AG09309 (cell line): ENCODE results near the gene TEX29.

ENCODE experiments used
- DNase-seq: peaks from one replicate; pipeline ENCODE4 v3.0.0-alpha.2; 2010; ENCODE audit warnings: low read depth
- H3K4me3 ChIP-seq: 2 replicates; pipeline ENCODE4 v1.5.1; 2011; ENCODE audit warnings: mild to moderate bottlenecking, low read depth, low read length, moderate library complexity; ENCODE audit not compliant: control insufficient read depth
- TF ChIP-seq, protein P1 (sequence below): IDR thresholded peaks from 2 replicates; pipeline ENCODE4 v1.5.1; 2011; ENCODE audit warnings: mild to moderate bottlenecking, low read depth, low read length, inconsistent platforms; ENCODE audit not compliant: insufficient read depth, control insufficient read depth; ENCODE audit errors: missing control alignments

TEX29 gene

DNA sequence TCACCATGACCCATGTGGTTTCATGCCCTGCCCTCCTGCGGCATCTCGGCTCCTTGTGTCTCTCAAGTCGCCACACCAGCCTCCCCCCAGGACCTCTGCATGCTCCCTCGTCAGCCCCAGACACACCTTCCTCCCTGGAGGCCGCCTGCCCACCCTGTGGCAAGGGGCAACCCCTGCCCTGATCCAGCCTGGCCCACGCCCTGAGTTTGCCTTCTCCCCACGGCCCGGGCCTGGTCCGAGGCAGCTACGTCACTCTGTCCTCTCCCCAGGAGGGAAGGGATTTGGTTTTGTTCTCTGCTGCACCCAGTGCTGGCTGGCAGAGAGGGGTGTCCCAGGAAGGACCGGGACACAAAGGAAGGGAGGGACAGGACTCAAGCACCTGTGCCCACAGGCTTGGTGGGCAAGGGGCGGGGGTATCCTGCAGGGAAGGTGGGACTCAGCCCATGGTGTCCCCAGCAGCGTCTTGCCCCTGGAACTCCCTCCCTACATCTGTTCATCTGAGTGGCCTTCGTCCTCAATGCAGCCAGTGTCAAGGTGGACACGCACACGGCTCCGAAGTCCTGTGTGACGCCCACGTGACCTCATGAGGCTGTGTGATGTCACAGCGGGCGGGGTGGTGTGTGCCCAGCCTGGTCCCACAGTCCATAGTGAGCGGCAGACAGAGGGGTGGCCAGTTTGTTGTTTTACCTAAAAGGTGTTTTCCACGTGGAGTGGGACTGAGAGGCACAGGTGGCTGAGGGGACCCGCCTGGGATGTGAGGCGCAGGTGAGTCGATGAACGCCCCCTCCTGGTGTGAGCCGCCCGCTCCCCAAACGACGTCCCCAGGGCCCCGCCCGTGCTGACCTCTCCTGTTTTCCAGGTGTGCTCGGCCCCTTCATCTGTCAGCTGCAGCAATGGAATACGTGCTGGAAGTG is at the start of gene TEX29:
Gene TEX29, plus strand, starts transcription at position 645 of the 914 bp plus-strand sequence. Its CDS starts 249 bp downstream, at position 894.
- TF ChIP-seq, protein P1, sequence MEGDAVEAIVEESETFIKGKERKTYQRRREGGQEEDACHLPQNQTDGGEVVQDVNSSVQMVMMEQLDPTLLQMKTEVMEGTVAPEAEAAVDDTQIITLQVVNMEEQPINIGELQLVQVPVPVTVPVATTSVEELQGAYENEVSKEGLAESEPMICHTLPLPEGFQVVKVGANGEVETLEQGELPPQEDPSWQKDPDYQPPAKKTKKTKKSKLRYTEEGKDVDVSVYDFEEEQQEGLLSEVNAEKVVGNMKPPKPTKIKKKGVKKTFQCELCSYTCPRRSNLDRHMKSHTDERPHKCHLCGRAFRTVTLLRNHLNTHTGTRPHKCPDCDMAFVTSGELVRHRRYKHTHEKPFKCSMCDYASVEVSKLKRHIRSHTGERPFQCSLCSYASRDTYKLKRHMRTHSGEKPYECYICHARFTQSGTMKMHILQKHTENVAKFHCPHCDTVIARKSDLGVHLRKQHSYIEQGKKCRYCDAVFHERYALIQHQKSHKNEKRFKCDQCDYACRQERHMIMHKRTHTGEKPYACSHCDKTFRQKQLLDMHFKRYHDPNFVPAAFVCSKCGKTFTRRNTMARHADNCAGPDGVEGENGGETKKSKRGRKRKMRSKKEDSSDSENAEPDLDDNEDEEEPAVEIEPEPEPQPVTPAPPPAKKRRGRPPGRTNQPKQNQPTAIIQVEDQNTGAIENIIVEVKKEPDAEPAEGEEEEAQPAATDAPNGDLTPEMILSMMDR: no peak
- no peak for DNase-seq
- H3K4me3 ChIP-seq: no peak within 1 kb of the TSS

DNA sequence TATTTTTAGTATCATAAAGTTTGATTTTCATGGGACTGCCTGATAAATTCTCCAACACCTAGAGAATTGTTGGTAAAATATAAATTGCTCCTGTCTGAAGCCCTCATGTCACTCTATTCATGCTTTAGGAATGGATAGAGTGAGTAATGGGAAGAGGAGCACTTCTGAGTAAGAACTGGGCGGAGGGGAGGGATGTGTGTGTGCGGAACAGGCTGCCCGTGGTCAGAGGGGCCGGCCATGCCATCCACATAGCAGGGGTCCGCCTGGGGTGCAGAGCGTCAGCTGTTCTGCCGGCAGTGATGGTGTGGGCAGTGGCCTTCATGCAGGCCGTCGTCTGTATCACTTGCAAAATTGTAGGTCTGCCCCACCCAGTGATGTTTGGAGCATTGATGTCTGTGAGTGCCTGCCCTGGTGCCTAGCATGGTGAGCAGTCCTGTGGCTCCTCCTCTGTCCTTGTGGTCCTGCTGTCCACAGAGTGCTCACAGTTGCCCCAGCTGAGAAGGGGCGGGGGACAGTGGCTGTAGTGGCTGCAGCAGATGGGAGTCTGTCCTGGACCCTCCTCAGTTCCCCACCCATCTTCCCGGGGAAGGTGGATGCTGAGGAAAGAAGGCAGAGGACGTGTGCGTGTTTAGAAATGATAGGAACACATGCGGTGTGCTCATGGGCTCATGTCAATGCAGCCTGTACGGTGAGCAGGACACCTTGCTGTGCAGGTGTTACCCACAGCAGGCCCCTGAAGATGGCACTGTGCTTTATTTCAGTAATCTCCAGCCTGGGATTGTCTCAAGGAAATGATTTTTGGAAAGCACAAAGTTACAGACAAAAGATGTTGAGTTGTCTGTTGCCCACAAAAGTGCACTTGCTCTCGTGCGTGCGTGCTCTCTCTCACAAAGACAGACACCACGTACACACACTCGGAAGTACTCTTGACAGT is 49.4 kb upstream of the TEX29 start:
- TF ChIP-seq, protein P1: no peak
- no peak overlapping the region for H3K4me3 ChIP-seq
- peak; percentile 7 for DNase-seq

DNA sequence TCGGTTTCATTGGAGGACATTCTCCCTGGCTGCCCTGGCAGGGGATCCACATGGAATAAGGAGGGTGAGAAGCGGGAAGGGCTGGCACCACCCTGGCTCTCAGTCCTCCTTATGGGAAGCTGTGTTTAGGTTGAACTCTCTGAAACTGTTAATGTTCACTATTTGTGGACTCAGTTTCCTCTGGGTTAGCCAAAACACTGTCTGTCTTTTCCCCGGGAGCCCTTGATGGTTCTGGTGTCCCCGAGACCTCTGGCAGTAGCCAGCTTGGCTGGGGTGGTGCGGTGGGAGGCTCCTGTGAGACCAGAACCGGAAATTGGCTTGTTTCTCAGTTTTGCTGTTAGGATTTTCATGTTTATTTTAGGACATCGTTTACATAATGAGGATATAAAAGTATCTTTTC is 48.3 kb upstream of the TEX29 start:
- no peak overlapping the region for H3K4me3 ChIP-seq
- DNase-seq: no peak
- TF ChIP-seq, protein P1: no peak

DNA sequence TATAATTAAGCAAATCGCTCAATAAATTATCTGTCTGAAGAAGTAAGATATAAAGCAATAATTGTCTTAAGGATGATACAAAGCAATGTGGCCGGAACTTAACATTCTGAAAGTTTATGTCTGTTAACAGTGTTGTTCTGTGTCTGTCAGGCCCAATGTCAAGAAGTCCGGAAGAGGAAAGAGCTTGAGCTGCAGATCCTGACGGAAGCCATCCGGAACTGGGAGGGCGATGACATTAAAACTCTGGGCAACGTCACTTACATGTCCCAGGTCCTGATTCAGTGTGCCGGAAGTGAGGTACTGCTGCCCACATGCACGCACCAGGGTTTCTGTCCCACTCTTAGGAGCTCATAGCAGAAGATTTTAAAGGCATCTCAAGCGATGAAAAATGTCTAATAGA is 45.1 kb upstream of the TEX29 start:
- H3K4me3 ChIP-seq: no peak overlapping the region
- no peak for DNase-seq
- TF ChIP-seq, protein P1: no peak

DNA sequence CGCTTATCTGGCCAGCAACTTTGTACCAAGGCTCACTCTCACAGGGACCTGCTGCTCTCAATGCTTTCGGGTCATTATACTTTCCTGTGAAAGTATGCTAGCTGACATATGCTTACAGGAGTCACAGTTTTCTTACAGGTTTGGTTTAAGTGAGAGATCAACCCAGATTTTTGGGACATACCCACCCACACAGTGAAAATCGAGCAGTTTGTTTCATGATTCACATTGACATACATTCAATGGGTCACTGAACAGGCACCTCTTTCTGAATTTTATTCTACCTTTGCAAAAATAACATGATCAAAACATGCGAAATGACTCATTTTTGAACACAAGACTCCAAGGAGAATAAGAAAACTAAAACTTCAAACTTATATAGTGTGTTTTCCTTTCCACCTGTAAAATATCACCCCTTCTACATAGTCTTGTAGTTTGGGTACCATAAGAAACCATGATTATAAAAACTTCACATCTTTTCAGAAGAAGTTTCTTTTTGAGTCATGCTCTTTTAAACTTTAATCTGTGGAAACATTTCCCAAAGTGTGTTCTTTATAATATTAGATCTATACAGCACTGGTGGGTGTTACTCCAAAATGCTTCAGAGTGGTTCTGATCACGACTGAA is 44.3 kb upstream of the TEX29 start:
- TF ChIP-seq, protein P1: no peak
- no peak overlapping the region for H3K4me3 ChIP-seq

DNA sequence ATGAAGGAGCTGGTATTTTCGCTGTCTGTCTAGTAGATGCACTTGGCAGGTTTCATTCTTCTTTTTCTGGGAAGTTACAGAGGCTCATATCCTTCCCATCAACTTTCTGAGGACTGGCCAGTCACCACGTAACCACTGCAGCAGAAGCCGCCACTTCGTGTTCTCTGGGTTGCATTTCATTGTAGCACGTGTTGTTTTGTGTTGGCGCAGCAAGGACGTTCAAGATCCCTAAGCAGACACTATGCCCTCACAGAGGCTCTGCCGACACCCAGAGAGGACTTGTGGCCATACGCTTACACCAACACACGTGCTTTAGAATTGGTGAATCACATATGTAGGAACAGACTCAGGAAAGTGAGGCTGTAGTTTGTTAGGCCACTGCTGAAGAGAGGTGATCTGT is 42.2 kb upstream of the TEX29 start:
- TF ChIP-seq, protein P1: no peak
- no peak overlapping the region for H3K4me3 ChIP-seq
- DNase-seq: no peak

More for the DNA sequence above, 44.3 kb upstream of the TEX29 start:
- DNase-seq: no peak
